HG02588 (cell line): ENCODE results near the gene CDH7.

Source experiments
- ATAC-seq: cut with Tn5 transposase; IDR thresholded peaks from one replicate; pipeline ENCODE4 v1.9.1; 2021; ENCODE audit warnings: mild to moderate bottlenecking, moderate library complexity; ENCODE audit not compliant: unreplicated experiment

CDH7 gene, protein sequence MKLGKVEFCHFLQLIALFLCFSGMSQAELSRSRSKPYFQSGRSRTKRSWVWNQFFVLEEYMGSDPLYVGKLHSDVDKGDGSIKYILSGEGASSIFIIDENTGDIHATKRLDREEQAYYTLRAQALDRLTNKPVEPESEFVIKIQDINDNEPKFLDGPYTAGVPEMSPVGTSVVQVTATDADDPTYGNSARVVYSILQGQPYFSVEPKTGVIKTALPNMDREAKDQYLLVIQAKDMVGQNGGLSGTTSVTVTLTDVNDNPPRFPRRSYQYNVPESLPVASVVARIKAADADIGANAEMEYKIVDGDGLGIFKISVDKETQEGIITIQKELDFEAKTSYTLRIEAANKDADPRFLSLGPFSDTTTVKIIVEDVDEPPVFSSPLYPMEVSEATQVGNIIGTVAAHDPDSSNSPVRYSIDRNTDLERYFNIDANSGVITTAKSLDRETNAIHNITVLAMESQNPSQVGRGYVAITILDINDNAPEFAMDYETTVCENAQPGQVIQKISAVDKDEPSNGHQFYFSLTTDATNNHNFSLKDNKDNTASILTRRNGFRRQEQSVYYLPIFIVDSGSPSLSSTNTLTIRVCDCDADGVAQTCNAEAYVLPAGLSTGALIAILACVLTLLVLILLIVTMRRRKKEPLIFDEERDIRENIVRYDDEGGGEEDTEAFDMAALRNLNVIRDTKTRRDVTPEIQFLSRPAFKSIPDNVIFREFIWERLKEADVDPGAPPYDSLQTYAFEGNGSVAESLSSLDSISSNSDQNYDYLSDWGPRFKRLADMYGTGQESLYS

DNA sequence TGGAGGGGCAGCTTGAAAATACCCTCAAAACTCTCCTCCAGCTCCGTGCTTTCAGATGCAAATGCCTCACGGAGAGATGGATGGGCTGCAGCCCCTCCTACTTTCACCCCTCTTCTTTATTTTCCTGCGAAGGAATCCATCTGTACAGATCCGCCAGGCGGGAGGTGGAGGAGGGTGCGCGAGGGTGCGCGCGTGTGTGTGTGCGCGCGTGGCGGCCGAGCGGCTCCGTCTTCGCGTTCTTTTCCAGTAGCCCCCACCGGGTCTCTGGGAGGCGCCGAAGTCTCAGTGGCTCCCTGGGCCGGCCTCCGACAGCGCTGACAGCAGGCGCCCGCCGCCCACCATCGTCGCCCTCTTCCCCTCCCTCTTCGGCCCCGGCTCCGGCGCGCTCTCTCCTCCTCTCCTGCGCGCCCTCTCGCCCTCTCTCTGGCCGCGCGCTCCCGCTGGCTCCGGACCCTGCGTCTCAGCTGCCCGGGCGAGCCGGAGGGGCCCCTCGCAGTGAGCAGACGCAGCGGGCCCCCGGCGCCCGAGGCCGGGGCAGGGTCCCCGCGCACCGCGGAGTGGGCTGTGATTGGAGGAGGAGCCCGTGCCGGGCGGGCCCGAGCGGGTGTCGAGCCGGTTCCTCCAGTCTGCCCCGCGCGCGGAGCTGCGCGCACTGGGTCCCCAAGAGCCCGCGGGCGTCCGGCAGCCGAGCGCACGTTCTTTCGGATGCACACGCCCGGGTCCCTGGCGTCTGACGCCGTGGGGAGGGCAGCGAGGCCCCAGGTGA is at the start of gene CDH7:
Gene CDH7 (plus strand): TSS at position 624 of the 766 bp plus-strand sequence. CDS start 11,831 bp downstream, outside the sequence.
- no peak for ATAC-seq

DNA sequence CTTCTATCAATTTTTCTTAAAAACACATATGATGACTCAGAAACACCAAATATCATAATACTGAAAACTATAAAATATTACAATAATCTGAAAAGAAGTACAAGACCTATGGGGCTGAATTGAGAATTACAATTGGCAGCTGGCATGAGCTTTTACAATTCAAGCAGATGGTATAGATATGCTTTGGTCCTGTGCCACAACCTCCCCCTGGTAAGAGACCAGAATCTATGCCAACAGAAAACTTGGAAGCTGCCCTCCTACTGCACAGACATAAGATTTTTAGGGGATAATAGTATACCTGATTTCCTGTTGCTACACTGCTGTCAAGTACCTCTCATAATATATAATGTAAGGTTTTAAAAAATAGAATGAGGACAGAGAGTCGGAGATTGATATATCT is 46.8 kb upstream of the CDH7 start:
- no peak for ATAC-seq

DNA sequence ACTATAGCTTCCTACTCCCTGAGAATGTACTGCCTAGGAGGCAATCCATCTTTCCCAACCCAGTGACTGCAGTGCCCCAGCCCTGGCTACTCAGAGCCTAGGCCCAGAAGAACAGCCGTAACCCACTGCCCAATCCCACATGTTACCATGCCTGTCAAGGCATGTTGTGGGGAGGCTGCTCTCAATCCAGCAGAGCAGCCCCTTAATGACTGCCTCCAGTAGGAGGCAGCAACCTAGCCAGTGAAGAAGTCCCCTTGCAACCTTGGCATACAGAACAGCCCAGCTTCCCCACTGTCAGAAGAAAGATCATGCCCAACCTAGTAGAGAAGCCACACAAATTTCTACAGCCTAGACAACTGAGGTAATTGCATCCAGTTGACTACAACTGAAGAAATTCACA is 44.2 kb upstream of the CDH7 start:
- ATAC-seq, result no peak

DNA sequence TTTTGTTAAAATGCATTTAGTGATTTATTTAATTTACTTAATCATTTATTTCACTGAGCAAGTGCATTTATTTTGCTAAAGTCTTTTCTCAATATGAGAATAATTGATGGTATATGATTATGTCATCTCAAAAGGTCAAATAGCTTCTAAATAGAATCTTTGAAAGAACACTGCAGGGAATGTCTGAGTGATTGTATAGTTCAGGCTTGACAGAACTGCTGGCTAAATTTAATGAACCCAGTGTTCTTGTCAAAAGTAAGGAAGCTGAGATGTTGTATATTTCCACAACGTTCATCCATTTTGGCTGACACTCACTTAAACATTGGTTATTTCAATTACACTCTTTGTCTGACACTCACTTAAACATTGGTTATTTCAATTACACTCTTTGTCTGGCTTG is 39.3 kb upstream of the CDH7 start:
- no peak for ATAC-seq

DNA sequence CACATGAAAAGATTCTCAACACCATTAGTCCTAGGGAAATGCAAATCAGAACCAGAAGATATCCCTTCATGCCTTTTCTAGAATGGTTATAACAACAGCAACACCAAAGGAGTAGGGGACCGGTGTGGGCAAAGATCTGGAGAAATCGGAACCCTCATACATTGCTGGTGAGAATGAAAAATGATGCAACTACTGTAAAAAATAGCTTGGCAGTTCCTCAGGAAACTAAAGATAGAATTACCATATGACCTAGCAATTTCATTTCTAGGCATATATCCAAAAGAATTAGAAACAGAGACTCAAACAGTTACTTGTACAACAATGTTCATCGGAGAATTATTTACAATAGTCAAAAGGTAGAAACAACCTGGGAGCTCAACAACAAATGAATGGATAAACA is 29.2 kb upstream of the CDH7 start:
- no peak for ATAC-seq

DNA sequence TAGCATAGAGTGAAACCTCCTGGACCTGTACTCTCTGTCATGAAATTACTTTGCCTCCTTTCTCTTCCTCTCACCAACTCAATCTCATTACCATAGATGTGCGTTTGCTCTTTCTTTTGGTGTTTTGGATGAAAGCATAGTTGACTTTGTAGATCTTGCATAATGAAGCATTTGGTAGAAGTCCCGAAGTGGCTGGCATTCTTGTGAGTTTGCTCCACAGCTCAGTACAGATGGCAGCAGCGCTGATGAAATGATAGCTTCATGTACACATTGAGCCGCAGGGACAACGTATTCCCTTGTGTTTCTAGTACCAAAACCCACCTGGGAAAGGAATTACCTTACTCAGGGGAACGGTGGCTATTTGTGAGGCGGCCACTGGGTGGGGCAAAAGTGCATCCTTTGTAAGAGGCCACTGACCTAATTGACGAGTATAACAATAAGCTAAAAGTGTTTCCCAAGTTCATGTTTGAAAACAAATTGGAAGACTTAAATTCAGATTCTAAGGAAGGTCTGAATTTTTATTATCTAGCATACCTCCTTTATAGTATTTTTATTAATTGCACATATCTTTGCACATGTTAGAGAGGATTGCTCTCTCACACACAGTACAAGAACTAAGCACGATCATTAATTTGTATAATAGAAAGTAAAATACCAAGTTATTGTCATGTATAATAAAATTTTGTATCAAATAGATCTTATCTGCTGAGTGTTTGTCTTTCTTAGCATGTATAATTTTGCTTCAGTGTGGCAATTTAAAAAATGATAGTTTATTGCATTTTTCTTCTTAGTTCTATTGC is 25.4 kb upstream of the CDH7 start:
- ATAC-seq, result no peak

DNA sequence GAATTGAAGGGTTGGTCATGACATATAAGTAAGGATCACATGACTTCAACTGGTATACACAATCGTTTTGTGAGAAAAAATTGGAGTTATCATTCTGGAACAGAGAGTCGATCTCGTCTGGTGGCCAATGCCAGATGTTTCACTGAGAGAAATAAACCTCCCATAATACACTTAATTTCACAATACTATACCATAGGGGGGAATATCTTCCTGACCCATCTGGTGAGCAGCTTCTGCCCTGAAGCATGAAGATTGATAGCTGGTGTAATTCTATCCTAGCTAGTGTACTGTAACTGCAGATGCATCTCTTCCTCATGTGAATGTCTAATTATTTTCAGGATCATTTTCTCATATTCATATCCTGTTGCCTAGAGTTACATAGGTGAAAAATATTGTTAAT is 15.7 kb upstream of the CDH7 start:
- ATAC-seq, result no peak

DNA sequence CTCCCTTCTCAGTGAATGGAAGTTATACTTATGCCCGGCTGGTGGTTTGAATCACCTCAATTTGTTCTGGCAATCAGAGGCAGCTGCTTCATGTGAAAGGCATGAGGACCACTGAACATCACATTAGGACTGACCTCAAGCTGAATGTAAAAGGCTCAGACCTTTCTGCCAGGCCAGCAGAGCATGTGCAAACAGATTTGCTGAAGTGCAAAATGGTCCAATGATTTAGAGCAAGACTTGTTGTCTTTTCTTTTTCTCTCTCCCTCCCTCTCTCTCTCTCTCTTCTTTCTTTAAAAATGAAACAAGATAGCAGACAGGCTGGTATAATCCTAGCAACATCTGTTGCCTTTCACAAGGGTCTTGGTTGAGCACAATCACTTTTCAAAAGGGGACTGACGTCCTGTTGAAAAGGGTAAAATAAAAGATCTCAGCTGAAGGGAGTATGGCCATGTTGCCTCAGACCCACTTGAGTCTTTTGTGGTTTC is 13.3 kb upstream of the CDH7 start:
- no peak for ATAC-seq

DNA sequence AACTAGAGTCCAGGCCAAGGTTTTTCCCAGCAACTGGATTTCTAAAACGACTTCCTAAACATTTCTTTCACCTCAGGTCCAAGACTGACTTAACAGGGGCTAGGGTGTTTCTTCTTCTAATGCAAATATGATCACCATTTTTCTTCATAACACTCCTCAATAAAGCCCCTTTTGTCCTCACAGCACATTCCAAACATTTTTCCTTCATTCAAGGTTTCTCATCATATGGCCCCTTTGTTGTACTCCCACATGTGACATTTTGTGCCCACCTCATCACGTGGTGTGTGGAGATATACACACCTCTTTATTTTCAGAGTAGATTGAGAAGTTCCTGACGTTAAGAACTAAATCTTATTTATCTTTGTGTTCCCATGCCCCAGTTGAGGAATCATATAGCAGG is 3.9 kb upstream of the CDH7 start:
- ATAC-seq, result no peak

DNA sequence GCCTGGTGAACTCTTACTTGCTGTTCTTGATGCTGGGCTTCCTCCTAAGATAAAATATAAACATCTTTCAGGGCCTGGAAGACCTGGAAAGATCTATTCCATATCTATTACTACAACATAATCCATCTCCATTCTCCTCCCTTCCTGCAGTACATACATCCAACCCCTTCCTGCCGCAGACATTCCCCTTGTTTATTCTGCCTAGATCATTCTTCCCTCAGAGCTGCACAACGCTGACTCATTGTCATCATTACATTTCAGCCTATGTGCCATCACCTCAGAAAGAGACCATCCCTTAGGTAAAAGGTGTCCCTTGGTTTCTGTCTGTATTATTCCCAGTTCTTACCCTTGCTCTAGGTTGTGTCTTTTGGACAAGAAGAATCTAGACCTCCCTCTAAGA is 2.5 kb upstream of the CDH7 start:
- no peak for ATAC-seq

DNA sequence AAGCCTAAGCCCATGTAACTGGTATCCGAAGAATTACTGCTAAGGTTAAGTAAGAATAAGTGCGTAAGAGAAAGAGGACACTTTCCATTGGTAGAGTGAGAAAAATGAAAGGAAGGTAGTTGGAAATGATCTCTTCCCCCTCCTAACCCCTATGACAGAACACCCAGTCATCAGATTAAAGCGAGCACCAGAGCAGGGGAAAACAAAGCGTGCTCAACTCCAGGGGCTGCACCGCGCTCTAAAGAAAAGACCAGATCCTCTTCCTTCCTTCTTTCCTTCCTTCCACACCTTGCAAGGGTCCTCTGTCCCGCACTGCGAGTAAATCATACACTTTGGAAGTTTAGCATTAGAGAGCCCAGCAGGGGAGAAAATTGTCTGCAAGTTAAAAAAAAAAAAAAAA is 971 bp upstream of the CDH7 start:
- ATAC-seq, result no peak

DNA sequence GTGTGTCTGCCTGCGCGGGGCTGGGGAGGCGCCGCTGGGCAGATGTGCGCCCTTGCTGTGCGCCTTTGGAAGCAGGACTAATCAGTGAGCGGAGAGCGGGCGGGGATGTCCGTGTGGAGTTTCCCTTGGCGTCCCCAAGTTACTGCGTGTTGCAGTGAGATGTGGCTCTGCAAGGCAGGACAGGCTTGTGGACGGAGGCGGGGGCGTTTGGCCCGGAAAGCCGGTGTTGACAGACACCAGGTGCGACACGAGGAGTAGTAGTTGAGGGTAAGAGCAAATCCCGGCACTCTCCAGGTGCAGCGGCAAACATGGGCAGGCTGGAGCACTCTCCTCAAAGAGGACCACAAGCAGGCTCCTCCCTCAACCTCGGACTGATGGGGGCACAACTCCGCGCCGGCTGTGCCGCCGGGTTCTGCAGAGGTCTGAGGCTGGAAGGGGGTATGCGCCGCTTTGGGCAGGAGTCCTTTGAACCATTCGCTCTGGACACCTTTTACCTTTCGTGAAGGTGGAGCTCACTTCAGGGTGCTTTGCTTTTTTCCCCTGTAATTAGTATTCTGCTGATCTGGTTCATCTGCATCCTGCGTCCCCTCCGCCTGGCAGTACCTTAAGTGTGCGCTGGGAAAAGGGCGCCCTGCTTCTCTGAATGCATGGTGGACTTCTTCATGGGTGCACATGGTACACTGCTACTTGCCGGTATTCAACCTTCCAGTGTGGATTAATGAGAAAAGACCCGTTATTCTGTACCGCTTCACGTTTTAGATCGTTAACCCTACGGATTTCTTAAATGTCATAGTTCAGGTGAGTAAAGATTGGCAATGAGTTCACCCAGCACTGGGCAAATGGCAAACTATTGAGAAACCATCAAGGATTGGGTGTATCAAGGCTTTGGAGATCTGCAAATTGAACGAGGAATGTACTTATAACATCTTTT is 608 bp downstream of the CDH7 start:
- no peak for ATAC-seq

DNA sequence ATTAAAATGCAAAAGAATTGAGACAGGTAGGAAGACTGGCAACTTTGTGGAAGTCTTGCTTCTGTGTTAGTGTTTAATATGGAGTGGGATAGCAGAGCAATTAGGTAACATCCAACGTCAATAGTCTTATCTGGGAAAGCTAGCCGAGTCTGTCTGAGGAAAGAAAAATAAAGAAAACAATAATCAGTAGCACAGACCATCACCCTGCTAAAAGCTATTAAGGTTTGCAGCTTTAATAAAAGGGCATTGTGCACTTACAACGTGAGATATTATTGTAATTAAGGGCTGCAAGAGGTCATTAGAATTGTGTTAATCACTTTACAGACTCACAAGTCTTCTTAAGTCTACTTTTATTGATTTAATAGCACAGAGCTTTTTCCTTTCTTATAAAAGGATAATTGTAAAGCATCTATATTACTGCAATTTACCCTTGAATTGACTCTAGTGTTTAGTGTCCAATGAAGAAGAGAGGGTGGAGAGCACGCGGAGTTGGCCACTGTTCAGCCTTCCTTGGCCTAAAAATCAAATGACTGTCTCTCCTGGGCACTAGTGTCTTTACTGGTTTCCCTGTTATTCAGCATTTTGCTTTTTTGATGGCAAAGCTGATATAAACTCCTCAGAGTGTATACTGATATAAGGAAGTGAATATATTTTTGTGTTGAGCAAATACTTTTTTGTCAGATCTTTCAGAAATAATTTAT is 2.0 kb downstream of the CDH7 start:
- ATAC-seq, result no peak

DNA sequence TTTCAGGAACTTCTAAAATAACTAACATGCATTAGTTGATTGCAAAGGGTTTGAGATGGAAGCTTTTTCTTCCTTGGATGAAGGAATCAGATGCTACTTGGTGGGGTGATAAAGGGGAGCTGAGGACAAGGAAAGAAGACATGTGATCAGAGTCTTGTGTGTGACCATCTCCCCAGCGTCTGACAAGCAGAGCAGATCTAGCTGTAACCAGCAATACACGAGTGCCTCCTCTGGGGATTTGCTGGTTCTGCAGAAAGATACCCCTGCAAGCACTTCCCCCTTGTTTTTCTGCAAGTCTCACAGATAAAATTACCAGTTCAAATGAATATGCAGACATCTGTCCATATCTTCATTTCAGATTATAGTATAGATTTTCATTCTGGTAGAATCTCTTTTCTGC is 2.7 kb downstream of the CDH7 start:
- peak; percentile 77 for ATAC-seq

DNA sequence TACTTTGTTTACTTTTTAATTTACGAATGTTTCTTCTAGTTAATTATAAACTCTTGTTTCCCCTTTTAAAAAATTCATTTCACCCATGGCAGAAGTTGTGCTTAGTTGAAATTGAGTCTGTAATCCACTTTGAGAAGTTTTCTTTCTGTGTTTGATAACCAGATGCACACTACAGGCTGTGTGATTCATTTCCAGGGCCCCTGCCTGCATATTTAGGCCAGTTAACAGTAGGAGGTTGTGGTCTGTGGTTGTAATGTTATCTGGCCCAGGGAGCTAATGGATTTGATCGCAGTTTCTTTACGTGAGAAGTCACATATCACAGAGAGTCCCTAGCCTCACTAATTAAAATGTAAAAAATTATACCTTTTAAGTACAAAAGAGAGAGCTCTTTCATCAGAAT is 3.3 kb downstream of the CDH7 start:
- no peak for ATAC-seq

DNA sequence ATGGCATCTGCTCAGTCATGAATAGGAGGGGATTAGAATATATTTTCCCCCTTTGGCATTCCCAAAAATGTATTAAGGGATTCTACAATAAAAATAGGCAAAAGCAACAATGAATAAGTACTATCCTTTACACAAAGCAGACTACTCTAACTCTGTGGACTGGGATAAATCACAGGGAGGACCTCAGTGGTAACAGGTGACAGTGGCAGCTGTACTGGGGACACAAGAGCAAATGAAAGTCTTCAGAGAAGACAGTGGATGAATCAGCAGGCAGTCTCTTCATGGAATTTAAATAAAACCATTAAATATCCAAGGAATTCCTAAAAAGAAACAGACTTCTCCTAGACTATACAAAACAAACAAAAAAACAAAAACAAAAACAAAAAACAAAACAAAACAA is 4.8 kb downstream of the CDH7 start:
- no peak for ATAC-seq

DNA sequence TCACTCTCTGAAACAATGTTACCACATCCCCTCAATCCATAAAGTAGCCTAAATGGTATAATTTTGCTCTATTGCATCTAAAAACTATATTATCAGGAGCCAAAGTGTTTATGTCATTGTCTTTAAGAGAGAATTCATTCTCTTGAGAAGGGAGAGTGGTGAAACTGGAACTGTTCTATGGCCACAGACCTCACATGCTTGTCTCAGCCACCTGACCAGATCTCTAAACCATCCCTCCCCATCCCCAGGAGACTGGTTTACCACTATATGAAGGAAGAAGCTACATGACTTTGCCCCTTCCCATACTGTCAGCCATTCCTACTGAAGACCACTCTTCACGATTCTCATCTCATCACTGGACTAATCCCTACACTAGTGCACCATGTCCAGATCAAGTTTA is 9.6 kb downstream of the CDH7 start:
- ATAC-seq, result no peak

DNA sequence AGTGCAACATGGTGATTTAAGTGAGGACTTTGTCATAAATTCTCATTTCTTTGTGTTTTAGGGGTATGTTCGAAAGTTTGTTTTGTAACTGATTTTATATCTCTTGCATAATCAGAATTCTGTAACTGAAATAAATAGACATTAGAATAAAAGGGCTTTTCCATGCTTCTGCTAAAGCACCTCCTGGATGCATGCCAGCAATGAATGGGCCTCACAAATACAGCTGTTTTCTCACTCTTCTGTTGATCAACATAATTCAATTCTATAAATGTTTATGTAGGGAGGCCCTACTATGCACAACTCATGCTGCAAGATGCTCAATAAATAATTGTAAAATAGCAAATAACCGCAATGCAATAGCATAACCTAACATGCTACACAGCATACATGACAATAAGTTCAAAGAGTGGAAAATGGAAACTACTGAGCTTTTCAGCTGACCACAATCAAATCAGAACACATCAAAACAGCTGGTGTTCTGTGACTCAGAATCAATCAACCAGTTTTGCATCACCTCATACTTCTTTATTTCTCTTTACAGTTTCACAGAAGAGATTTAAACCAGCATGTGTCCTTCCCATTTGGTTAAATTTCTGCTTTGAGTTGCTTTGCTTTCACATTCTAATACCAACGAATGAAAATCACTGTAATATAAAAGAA is 11.0 kb downstream of the CDH7 start:
- no peak for ATAC-seq
